T-helper 1 cell (primary cell): ENCODE measurements around the gene AKAP5.
"Not testable (repeated sequence)": the region's sequence is repeated elsewhere in the genome, so short reads cannot be mapped to it uniquely, and the experiment has no call there.

ENCODE experiments used
- DNase-seq, 5 donors: peaks; one replicate each; pipeline ENCODE4 v3.0.0-alpha.2; 2012 to 2020

The AKAP5 gene

GRCh38 chr14:64503434-64504309 is 38.4 kb downstream of the AKAP5 start, which contains the start of gene ZBTB25:
Gene ZBTB25 (minus strand): TSS chr14:64503838. CDS start chr14:64490533, 13,305 bp downstream.
- peak; percentile 97 to 98 (median 98) for DNase-seq

GRCh38 chr14:64504310-64504896 is 39.1 kb downstream of the AKAP5 start, which contains the start of gene ZBTB1:
Gene ZBTB1 (plus strand): TSS chr14:64504770. CDS start chr14:64521505, 16,735 bp downstream.
- peak; percentile 68 to 91 (median 77) for DNase-seq

GRCh38 chr14:64504897-64505794 is 39.8 kb downstream of the AKAP5 start:
- peak; percentile 71 to 91 (median 81) for DNase-seq

- DNase-seq = peak in 1 of 5 donors; percentile 11
Observed at GRCh38 chr14:64506721-64507120, 41.4 kb downstream of the AKAP5 start.

- peak in 1 of 5 donors; percentile 10 for DNase-seq
Observed at GRCh38 chr14:64507376-64508156, 42.3 kb downstream of the AKAP5 start.

GRCh38 chr14:64508215-64508776 is 43.0 kb downstream of the AKAP5 start:
- DNase-seq = peak in 1 of 5 donors; percentile 62

GRCh38 chr14:64509036-64509435 is 43.7 kb downstream of the AKAP5 start:
- DNase-seq = no peak

GRCh38 chr14:64510825-64511671 is 45.7 kb downstream of the AKAP5 start:
- DNase-seq = peak; percentile 47 to 71 (median 50)

GRCh38 chr14:64513271-64513670 is 48.0 kb downstream of the AKAP5 start:
- DNase-seq = no peak

- DNase-seq = no peak
Observed at GRCh38 chr14:64515053-64515452, 49.8 kb downstream of the AKAP5 start.

- no peak for DNase-seq
Observed at GRCh38 chr14:64516969-64517368, 51.7 kb downstream of the AKAP5 start.

- DNase-seq = not testable (repeated sequence)
Observed at GRCh38 chr14:64517667-64518066, 52.4 kb downstream of the AKAP5 start.

GRCh38 chr14:64518229-64518628 is 52.9 kb downstream of the AKAP5 start:
- DNase-seq = no peak

- DNase-seq = no peak
Observed at GRCh38 chr14:64520699-64521098, 55.4 kb downstream of the AKAP5 start.

- DNase-seq = no peak
Observed at GRCh38 chr14:64522591-64523355, 57.5 kb downstream of the AKAP5 start.
